Measurements from ENCODE around the gene CHRD.

CHRD gene

DNA sequence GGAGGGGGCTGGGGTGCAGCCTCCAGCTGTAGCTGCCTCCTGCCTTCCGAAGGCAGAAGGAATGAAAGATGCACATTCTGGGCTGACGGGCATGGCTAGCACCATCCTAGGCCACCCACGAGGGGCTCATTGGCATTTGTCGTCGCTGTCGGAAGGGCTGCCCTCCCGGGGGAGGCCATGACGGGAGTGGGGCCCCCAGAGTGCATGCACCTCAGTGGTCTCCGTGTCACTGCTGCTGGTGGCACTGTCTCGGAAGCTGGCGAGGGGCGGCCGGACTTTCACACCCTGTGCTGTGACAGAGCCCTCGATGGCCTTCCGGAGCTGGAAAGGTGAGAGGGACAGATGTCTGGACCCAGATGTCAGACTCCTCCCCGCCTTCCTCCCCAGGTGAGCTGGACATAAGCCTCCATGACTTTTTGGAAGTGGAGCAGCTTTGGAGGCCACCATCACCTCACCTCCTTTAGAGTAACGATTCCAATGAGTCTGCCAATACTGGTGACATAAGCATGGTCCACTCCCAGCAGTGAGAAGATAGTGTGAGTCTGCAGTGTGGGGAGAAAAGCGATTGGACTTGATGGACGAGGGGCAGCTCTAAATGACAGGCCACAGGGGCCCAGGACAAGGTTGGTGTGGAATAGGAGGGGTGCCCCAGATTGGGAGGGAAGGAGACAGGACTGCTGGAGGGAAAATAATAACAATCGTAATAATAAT lies 33.2 kb upstream of the CHRD start:
- no peak for FAIRE-seq

GRCh38 chr3:184347321-184348056 lies 32.4 kb upstream of the CHRD start:
- no peak for FAIRE-seq
- DNase-seq (ENCODE audit: insufficient read length, low spot score) = no peak

More for the DNA sequence above, 33.2 kb upstream of the CHRD start:
- no peak for DNase-seq (ENCODE audit: insufficient read length, low spot score)

DNA sequence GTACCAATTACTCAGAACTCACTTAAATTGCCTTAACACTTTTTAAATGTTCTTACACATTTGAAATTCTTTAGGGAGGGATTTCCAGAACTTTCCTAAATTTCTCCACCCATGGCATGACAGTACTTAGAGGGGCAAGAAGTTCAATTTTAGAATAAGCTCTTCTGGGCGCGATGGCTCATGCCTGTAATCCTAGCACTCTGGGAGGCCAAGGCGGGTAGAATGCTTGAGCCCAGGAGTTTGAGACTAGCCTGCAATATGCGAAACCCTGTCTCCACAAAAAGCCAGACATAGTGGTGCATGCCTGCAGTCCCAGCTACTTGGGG lies 31.8 kb upstream of the CHRD start:
- DNase-seq (ENCODE audit: insufficient read length, low spot score) (no peak), FAIRE-seq (no peak)

- DNase-seq (ENCODE audit: insufficient read length, low spot score) (no peak), FAIRE-seq (no peak)
These were observed 30.0 kb upstream of the CHRD start for GRCh38 chr3:184349563-184350470.

DNA sequence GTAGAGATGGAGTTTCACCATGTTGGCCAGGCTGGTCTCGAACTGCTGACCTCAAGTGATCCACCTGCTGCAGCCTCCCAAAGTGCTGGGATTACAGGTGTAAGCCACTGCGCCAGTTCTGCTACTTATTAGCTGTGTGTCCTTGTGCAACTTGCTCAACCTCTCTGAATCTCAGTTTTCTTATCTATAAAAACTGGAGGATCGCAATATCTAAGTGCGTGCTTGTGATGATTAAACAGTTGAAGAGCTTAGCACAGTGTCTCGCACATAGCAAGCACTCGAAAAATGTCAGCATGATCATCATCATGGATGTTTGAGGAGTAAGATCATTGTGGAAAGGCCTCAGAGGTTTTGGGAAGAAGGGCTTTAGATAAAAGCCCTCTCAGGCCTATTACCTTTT lies 29.2 kb upstream of the CHRD start:
- FAIRE-seq (no peak), DNase-seq (ENCODE audit: insufficient read length, low spot score) (no peak)

- FAIRE-seq = no peak
These were observed 28.2 kb upstream of the CHRD start for GRCh38 chr3:184351511-184352148.

DNA sequence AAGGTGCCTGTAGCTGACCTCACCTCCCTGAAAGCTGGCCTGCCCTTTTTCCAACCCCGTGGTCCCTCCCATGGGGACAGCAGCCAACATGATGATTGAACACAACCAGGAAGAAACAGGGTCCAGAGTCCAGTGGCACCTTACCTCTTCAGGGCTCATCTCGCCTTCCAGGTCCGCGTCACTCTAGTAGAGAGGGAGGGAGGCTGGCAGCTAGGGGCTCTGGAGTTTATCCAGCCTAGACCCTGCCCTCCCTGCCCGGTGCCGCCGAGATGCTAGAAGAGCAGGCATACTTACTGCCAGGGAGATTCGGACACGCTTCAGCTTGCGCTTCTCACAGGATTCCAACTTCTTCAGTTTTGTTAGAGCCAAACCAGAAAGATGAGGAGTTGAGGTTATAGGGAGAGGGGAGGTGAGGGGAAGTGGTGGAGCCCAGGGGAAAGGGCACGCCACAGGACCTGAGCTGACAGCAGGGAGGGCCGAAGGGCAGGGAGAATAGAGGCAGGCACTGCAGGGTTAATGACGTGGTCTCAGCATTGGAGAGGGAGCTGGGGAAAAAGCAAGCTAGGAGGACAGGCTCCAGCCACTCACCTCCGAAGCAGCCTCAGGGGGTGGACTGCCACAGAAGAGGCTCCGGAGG lies 27.6 kb upstream of the CHRD start:
- FAIRE-seq = no peak
- DNase-seq (ENCODE audit: insufficient read length, low spot score) = no peak

More at GRCh38 chr3:184351511-184352148, 28.2 kb upstream of the CHRD start:
- DNase-seq (ENCODE audit: insufficient read length, low spot score) = no peak

DNA sequence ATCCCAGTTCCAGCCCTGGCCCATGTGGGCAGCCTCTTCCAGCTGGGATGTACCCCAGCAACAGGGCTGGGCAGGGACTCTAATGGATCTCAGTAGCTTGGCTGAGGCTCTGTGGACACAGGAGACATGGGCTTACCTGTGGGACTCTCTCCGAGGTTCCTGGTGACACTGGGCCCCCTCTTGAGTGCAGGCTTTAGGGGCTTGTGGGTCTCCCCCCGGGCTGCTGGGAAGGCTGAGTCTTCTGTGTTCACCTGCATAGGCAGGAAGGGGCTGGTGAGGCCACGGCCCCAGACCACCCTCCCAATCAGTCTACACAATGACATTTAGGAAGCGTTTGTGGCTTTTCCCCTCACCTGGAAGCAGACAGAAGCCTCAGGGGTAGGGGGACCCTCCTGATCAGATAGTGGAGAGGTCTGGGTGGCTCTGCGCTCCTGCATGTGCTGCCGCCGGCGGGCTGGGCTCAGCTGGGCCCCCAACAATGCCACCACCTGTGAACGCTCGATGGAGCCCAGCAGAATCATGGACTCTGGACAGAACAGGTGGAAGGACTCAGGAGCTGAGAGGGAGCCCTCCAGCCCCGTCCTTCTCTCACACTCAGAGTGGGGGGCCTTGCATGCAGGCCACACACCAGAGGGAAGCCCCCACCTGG lies 26.8 kb upstream of the CHRD start:
- FAIRE-seq = no peak
- DNase-seq (ENCODE audit: insufficient read length, low spot score) = no peak

GRCh38 chr3:184353546-184353941 lies 26.3 kb upstream of the CHRD start:
- FAIRE-seq (no peak), DNase-seq (ENCODE audit: insufficient read length, low spot score) (no peak)

DNA sequence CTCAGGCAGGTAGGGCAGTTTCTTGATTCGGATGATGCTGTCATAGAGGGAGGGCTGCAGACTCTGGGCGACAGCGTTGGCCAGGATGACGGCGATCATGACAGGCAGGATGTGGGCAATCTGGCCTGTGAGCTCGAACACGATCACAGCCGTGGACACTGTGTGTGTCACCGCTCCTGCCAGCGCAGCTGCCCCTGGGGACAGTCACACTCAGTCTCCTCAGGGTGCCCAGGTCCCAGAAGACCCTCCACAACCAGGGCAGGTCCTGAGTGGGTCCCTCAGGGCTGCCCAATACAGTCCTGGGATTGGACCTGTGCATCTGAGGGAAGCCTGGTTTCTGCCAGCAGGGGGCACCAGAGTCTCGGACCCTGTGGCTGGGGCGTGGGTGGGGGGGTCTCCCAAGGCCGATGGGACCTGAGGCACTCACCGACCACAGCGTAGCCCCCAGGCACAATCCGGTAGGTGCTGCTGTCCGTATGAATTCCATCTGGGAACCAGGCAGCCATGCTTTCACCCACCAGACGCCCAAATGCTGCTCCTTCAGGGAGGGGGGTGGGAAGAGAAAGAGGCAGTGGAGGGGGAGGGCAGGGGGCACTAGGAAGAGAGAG lies 25.6 kb upstream of the CHRD start:
- FAIRE-seq (peak; percentile 70), DNase-seq (ENCODE audit: insufficient read length, low spot score) (no peak)

DNA sequence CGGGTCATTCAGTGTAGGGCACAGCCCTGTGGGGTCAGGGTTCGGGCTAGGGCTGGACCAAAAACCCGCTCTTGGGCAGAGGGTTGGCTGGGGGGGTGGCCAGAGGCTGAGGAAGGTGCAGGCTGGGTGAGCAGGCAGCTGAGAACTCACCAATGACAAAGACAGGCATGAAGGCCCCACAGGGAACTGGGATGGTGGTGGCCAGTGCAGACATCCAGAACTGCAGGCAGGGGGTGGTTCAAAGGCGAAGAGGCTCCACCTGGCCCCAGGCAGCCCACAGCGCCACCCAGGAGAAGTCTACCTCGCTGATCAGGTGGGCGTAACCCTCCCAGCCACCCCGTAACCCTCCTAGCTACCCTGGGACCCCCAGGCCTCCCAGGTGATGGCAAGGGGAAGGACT lies 25.1 kb upstream of the CHRD start:
- FAIRE-seq = no peak

GRCh38 chr3:184355261-184356040 lies 24.4 kb upstream of the CHRD start:
- FAIRE-seq = no peak
- DNase-seq (ENCODE audit: insufficient read length, low spot score) = no peak

More for the DNA sequence above, 25.1 kb upstream of the CHRD start:
- DNase-seq (ENCODE audit: insufficient read length, low spot score) = no peak

GRCh38 chr3:184357248-184358123 lies 22.4 kb upstream of the CHRD start:
- DNase-seq (ENCODE audit: insufficient read length, low spot score) (no peak), FAIRE-seq (no peak)

DNA sequence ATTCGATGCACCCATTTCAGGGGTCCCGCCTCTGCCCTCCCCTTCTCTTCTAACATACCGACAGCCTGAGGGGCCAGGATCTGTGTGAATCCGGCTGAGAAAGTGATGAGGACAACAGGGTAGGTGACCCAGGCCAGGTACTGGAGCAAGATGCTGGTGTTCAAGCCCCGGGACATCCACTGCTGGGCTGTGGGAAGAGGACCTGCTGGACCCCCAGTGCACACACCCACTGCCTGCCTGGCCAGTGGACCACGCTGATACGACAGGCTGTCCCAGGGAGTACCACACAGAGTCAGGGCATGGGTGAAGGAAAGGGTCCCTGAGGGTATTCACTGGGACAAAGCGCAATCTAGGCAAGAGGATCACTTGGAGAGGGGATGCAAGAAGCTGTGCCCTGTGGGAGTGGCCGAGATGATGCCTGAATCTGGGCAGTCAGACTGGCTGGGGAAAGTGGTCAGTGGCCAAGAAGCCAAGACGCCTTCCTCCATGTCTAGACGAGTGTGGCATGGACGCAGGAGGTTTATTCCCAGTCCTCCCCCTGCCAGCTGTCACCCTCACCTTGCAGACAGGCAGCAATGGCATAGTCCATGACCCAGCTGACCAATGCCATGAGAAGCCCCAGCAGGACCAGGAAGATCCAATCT lies 21.6 kb upstream of the CHRD start:
- FAIRE-seq (no peak), DNase-seq (ENCODE audit: insufficient read length, low spot score) (no peak)

- FAIRE-seq (no peak), DNase-seq (ENCODE audit: insufficient read length, low spot score) (no peak)
These were observed 20.9 kb upstream of the CHRD start for GRCh38 chr3:184358921-184359350.

DNA sequence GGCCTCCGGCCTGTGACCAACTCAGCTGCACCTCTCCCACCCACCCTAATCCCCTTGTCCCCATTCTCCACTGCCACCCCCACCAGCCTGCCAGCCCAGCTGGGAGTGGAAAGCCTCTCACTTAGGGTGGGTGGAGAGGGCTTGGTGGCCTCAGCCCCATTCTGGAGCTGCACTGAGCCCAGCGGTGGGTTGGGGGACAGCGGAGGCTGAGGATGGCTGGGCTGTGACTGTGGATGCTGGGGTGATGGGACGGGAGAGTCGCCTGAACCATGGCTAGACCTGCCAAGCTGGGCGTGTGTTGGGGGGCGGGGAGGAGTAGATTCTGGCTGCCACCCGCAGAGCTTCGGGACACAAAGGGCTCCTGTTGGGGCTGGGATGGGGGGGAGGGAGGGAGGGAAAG lies 20.2 kb upstream of the CHRD start:
- FAIRE-seq (no peak), DNase-seq (ENCODE audit: insufficient read length, low spot score) (no peak)
